Sciatic nerve (tissue), 2 donors: ENCODE results near the gene NXPE2. TPM values are rescaled to one million over a fixed set of nuclear protein-coding genes. Genes with fewer than 3 reads are reported as not detected.

ENCODE experiments used
- ATAC-seq: fragments of 200-7000 bp; cut with Tn5 transposase; one replicate; pipeline ENCODE4 v1.9.1; 2020; ENCODE audit warnings: mild to moderate bottlenecking, moderate library complexity
- DNase-seq: peaks from one replicate; pipeline ENCODE4 v3.0.0-alpha.2; 2020; ENCODE audit warnings: low spot score
- intact Hi-C: fragments of 100-400 bp; cut with DNase I; formaldehyde crosslinking; loops from one replicate; pipeline ENCODE4 v1.14.2; 2022
- total RNA-seq: library from RNA; stranded (reverse); fragmentation: NEBNext Ultra II Directional; extraction: Animal tissue kit (Norgen Biotek cat#: 25700); gene quantifications from one replicate; pipeline ENCODE4 v1.2.1, GENCODE V29; 2021
- donor health status: DM: no; HTN: no; CAD: no.
- donor health status: DM: no; HTN: no; CAD: no.

Gene NXPE2
- total RNA-seq, 1 donor from 2014 or later, result 0.71 TPM

DNA sequence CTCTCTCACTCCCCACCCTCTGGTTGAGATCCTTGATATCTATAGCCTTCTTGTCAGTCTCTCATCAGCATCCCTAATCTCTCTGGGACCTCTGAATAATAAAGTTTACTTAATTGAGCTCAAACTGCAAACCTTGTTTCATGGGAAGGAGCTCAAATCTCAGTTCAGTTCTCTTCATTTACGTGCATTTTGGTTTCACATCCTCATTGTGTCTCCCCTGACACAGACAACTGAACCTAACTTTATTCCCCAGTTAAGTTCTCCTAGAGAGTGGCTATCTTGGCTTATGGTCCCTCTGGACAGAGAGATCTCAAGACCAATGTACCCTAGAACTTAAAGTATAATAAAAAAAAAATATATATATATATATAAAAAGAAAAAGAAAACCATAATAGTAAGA, 47.3 kb downstream of the NXPE2 start:
- intact Hi-C loops, result no loop called here
- ATAC-seq, result no peak

GRCh38 chr11:114736806-114737205, 58.5 kb downstream of the NXPE2 start:
- DNase-seq (no peak), ATAC-seq (no peak)
- intact Hi-C loops, result no loop called here

More for the DNA sequence above, 47.3 kb downstream of the NXPE2 start:
- no peak for DNase-seq

DNA sequence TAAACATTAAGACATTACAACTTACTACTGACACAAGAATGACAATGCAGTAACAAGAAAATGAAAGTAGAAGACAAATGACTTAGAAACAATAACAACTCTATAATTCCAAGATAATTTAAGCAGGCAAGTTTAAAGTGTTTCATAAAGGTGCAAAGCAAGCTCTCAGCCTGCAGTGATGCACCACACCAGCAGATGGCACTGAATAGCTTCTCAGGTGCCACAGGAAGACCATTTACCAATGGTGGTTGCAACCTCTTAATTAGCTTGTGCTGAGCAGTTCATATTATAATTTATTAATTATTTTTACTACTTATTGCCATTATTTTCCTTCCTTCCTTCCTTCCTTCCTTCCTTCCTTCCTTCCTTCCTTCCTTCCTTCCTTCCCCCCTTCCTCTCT, 60.6 kb downstream of the NXPE2 start:
- intact Hi-C loops, result no loop called here
- ATAC-seq (no peak), DNase-seq (no peak)

DNA sequence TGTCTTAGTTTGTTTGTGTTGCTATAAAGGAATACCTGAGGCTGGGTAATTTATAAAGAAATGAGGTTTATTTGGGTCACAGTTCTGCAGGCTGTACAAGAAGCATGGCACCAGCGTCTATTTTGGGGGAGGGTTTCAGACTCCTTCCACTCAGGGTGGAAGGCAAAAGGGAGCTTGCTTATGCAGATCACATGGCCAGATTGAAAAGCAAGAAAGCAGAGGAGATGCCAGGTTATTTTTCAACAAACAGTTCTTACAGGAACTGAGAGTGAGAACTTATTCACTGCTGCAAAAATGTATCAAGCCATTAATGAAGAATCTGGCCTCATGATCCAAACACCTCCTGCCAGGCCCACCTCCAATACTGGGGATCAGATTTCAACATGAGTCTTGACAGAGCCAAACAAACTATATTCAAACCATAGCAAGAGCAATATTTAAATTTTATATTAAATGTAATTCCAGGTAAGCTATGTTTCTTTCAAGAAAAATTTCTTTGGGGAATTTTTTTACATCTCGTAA, 66.9 kb downstream of the NXPE2 start:
- ATAC-seq (no peak), DNase-seq (no peak)
- intact Hi-C loops, result no loop called here

DNA sequence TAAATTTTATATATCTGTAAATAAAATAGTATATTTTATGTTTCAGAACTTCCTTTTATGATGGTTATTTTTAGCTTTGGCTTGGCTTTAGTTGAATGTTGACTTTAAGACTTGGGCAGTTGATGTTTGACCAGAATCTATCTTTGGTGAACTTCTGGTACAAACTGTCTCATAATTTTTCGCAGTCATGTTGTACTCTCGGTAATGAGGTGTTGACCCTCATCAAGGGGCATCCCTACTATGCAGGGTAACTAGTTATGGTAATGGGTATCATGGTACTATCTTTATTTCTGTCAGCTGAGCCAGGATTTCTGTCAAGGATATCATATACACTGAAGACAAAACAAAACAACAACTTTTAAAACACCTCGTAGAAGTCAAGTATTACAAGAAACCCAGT, 67.7 kb downstream of the NXPE2 start:
- intact Hi-C loops, result no loop called here
- no peak for ATAC-seq

More for the DNA sequence above, 67.7 kb downstream of the NXPE2 start:
- DNase-seq, result no peak

Other genes starting within 250 kb of the NXPE2 start
- 80.4 TPM for gene REXO2, start 239.1 kb upstream of the NXPE2 start, total RNA-seq
- not detected for gene NXPE1, start 118.6 kb upstream of the NXPE2 start, total RNA-seq
- not detected for gene NXPE4, start 82.7 kb upstream of the NXPE2 start, total RNA-seq